HEK293 (cell line): ENCODE measurements around the gene MACROD1.

Source experiments
- CTCF ChIP-seq: fragments of 450-650 bp; formaldehyde crosslinking; IDR thresholded peaks from 2 replicates; pipeline ENCODE4 v1.5.1; 2016; ENCODE audit warnings: missing biosample characterization, missing genetic modification characterization
- GLI4 ChIP-seq: fragments of 450-650 bp; formaldehyde crosslinking; IDR thresholded peaks from 2 replicates; pipeline ENCODE4 v1.5.1; 2016; ENCODE audit warnings: missing biosample characterization, missing genetic modification characterization
- REST ChIP-seq: fragments of 450-650 bp; formaldehyde crosslinking; IDR thresholded peaks from 2 replicates; pipeline ENCODE4 v1.5.1; 2016; ENCODE audit warnings: missing biosample characterization, missing genetic modification characterization
- ZBTB20 ChIP-seq: fragments of 450-650 bp; formaldehyde crosslinking; IDR thresholded peaks from 2 replicates; pipeline ENCODE4 v1.5.1; 2016; ENCODE audit warnings: missing biosample characterization, missing genetic modification characterization
- ZNF140 ChIP-seq: fragments of 450-650 bp; formaldehyde crosslinking; IDR thresholded peaks from 2 replicates; pipeline ENCODE4 v1.5.1; 2016; ENCODE audit warnings: missing biosample characterization, missing genetic modification characterization
- ZNF354C ChIP-seq: fragments of 450-650 bp; formaldehyde crosslinking; IDR thresholded peaks from 2 replicates; pipeline ENCODE4 v1.5.1; 2016; ENCODE audit warnings: missing biosample characterization, missing genetic modification characterization, low read depth, borderline replicate concordance
- TF ChIP-seq, protein P1 (sequence below): IDR thresholded peaks from 2 replicates; pipeline ENCODE4 v1.6.1; 2011; ENCODE audit warnings: mild to moderate bottlenecking, low read depth, low read length, borderline replicate concordance
- TF ChIP-seq, protein P2 (sequence below): fragments of 450-650 bp; IDR thresholded peaks from 2 replicates; pipeline ENCODE4 v1.5.1; 2018; ENCODE audit warnings: missing biosample characterization, mild to moderate bottlenecking, missing genetic modification characterization

- no peak for TF ChIP-seq CTCF (tag by site-specific recombination)
- TF ChIP-seq ZNF140 = no peak
- no peak for TF ChIP-seq ZBTB20 (tag by site-specific recombination)
- TF ChIP-seq, protein P1, sequence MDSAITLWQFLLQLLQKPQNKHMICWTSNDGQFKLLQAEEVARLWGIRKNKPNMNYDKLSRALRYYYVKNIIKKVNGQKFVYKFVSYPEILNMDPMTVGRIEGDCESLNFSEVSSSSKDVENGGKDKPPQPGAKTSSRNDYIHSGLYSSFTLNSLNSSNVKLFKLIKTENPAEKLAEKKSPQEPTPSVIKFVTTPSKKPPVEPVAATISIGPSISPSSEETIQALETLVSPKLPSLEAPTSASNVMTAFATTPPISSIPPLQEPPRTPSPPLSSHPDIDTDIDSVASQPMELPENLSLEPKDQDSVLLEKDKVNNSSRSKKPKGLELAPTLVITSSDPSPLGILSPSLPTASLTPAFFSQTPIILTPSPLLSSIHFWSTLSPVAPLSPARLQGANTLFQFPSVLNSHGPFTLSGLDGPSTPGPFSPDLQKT = no peak
- no peak for TF ChIP-seq REST (tag by site-specific recombination)
- TF ChIP-seq ZNF354C (tag by site-specific recombination) = no peak
- TF ChIP-seq GLI4 (tag by site-specific recombination) = no peak
- TF ChIP-seq, protein P2, sequence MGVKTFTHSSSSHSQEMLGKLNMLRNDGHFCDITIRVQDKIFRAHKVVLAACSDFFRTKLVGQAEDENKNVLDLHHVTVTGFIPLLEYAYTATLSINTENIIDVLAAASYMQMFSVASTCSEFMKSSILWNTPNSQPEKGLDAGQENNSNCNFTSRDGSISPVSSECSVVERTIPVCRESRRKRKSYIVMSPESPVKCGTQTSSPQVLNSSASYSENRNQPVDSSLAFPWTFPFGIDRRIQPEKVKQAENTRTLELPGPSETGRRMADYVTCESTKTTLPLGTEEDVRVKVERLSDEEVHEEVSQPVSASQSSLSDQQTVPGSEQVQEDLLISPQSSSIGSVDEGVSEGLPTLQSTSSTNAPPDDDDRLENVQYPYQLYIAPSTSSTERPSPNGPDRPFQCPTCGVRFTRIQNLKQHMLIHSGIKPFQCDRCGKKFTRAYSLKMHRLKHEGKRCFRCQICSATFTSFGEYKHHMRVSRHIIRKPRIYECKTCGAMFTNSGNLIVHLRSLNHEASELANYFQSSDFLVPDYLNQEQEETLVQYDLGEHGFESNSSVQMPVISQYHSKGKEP (tag by site-specific recombination) = no peak
Measured at GRCh38 chr11:64092761-64093136, 73.2 kb downstream of the MACROD1 start.
